HG03039 (cell line): Measurements from ENCODE around the gene KRT40.
"Not testable (repeated sequence)": the region's sequence is repeated elsewhere in the genome, so short reads cannot be mapped to it uniquely, and the experiment has no call there.

Experiments
- ATAC-seq: cut with Tn5 transposase; IDR thresholded peaks from one replicate; pipeline ENCODE4 v1.9.1; 2021; ENCODE audit warnings: mild to moderate bottlenecking, moderate library complexity; ENCODE audit not compliant: unreplicated experiment

Gene KRT40

GRCh38 chr17:40984226-40984625 is at the start of gene KRT40:
TSS of gene KRT40 (minus strand) at chr17:40984326. CDS start at chr17:40984273, 53 bp downstream.
- no peak for ATAC-seq

- no peak for ATAC-seq
Measured at GRCh38 chr17:41029633-41030245, 45.6 kb upstream of the KRT40 start, which contains the start of gene KRTAP1-4. TSS of gene KRTAP1-4 (minus strand) at chr17:41030195. CDS start at chr17:41030078, 117 bp downstream.

- ATAC-seq, result no peak
Measured at GRCh38 chr17:41026715-41027471, 42.8 kb upstream of the KRT40 start, which contains the start of gene KRTAP1-5. TSS of gene KRTAP1-5 (minus strand) at chr17:41027208. CDS start at chr17:41027155, 53 bp downstream.

- ATAC-seq, result no peak
Measured at GRCh38 chr17:41024697-41025096, 40.6 kb upstream of the KRT40 start.

GRCh38 chr17:41020336-41020735 is 36.2 kb upstream of the KRT40 start:
- no peak for ATAC-seq

GRCh38 chr17:41019415-41019814 is 35.3 kb upstream of the KRT40 start:
- ATAC-seq, result no peak

GRCh38 chr17:41018541-41018940 is 34.4 kb upstream of the KRT40 start:
- ATAC-seq, result no peak

GRCh38 chr17:41016578-41017215 is 32.6 kb upstream of the KRT40 start:
- ATAC-seq, result no peak

GRCh38 chr17:41015454-41015853 is 31.3 kb upstream of the KRT40 start:
- ATAC-seq, result no peak

GRCh38 chr17:41013606-41014005 is 29.5 kb upstream of the KRT40 start:
- no peak for ATAC-seq

GRCh38 chr17:41013181-41013580 is 29.1 kb upstream of the KRT40 start:
- no peak for ATAC-seq

- ATAC-seq, result no peak
Measured at GRCh38 chr17:41012326-41013120, 28.4 kb upstream of the KRT40 start.

- no peak for ATAC-seq
Measured at GRCh38 chr17:41010441-41010840, 26.3 kb upstream of the KRT40 start.

- ATAC-seq, result no peak
Measured at GRCh38 chr17:41009936-41010335, 25.8 kb upstream of the KRT40 start.

GRCh38 chr17:41009301-41009760 is 25.2 kb upstream of the KRT40 start:
- ATAC-seq, result no peak

- ATAC-seq, result no peak
Measured at GRCh38 chr17:41008811-41009210, 24.7 kb upstream of the KRT40 start, which contains the start of gene KRTAP3-1. TSS of gene KRTAP3-1 (minus strand) at chr17:41009128. CDS start at chr17:41009074, 54 bp downstream.

GRCh38 chr17:41004397-41004796 is 20.3 kb upstream of the KRT40 start:
- no peak for ATAC-seq

GRCh38 chr17:41003926-41004325 is 19.8 kb upstream of the KRT40 start:
- no peak for ATAC-seq

GRCh38 chr17:41002814-41003213 is 18.7 kb upstream of the KRT40 start:
- no peak for ATAC-seq

GRCh38 chr17:41001795-41002194 is 17.7 kb upstream of the KRT40 start:
- ATAC-seq, result no peak

- not testable (repeated sequence) for ATAC-seq
Measured at GRCh38 chr17:40999563-40999962, 15.4 kb upstream of the KRT40 start, which contains the start of gene KRTAP3-2. TSS of gene KRTAP3-2 (minus strand) at chr17:40999906. CDS start at chr17:40999853, 53 bp downstream.
